Renal cortical epithelial cell (primary cell): Measurements from ENCODE around the gene RIOK1. TPM values are rescaled to one million over a fixed set of nuclear protein-coding genes. Genes with fewer than 3 reads are reported as not detected.
"Not testable (repeated sequence)": the region's sequence is repeated elsewhere in the genome, so short reads cannot be mapped to it uniquely, and the experiment has no call there.

ENCODE experiments used
- DNase-seq: peaks from one replicate; pipeline ENCODE4 v3.0.0-alpha.2; 2011; ENCODE audit warnings: low read depth
- total RNA-seq: library from RNA; depleted of rRNA; stranded (reverse); fragments of >200 nt; gene quantifications from 2 replicates; pipeline ENCODE4 v1.2.3, GENCODE V29; 2014

The RIOK1 gene
- total RNA-seq: 10.4 and 16.9 TPM in 2 replicates

GRCh38 chr6:7389451-7390225, at the start of gene RIOK1, which contains the start of gene CAGE1:
Gene RIOK1 (plus strand): TSS chr6:7389808. CDS start chr6:7390003, 195 bp downstream.
Gene CAGE1 (minus strand): TSS chr6:7389742. CDS start chr6:7387173, 2,569 bp downstream.
- DNase-seq: peak; percentile 87

- no peak for DNase-seq
Observed at GRCh38 chr6:7341271-7341670, 48.3 kb upstream of the RIOK1 start.

DNA sequence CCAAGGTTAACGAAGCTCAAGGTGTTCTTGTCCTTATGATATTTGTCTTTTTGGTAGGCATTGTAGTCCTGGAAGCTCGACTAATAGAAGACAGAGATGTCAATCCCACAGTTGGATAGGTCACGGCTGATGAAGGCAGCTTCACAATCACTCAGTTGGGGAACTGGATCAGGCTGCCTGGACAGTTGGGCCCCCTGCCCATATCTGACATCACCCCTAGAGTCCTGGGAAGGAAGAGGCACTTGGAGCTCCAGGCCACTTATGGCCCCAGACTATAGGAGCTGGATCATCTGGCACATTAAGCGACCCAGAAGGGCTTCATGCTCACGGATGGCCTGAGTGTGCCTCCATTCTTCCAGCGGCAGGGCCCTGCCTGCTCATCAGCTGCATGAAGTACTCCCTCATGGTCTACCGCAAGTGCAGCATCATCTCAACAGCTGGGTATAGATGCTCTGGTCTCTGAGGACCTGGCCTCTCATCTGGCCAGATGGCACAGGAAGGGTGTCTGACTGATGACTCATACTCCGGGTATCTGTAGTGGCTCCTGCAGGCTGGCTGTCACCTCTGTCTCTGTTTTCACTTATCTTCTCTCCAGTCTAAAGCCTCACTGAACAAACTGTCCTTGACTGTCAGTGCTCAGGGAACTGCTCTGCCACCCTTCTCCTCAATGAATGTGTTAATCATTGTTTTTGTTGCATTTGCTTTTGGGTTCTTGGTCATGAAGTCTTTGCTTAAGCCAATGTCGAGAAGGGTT, 47.4 kb upstream of the RIOK1 start:
- DNase-seq: peak; percentile 2

GRCh38 chr6:7343546-7344475, 45.8 kb upstream of the RIOK1 start:
- no peak for DNase-seq

DNA sequence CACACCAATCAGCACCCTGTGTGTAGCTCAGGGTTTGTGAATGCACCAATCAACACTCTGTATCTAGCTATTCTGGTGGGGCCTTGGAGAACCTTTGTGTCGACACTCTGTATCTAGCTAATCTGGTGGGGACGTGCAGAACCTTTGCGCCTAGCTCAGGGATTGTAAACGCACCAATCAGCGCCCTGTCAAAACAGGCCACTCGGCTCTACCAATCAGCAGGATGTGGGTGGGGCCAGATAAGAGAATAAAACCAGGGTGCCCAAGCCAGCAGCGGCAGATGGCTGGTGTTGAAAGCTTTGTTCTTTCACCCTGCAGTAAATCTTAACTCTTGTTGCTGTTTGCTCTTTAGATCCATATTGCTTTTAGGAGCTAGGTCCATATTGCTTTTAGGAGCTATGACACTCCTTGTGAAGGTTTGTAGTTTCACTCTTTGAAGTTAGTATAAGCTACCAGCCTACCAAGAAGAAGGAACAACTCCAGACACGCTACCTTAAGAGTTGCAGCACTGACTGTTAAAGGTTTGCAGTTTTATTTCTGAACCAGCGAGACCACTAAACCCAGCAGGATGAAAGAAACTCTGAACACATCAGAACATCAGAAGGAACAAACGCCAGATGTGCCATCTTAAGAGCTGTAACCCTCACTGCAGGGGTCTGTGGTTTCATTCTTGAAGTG, 44.7 kb upstream of the RIOK1 start:
- DNase-seq: not testable (repeated sequence)

DNA sequence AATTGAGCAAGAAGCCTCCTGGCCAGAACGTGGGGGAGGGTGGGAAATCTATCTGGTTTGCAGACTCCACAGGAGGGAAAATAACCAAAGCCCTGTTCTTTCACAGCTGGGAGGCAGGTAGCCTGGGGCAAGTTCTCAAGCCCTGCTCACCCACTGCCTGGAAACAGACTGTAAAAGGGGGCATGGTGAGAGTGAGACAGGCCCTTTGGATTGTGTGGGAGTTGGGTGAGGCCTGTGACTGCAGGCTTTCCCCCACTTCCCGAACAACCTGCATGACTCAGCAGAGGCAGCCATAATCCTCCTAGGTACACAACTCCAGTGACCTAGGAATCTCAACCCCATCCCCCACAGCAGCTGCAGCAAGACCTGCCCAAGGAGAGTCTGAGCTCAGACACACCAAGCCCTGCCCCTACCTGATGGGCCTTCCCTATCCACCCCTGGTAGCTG, 42.0 kb upstream of the RIOK1 start:
- peak; percentile 90 for DNase-seq

DNA sequence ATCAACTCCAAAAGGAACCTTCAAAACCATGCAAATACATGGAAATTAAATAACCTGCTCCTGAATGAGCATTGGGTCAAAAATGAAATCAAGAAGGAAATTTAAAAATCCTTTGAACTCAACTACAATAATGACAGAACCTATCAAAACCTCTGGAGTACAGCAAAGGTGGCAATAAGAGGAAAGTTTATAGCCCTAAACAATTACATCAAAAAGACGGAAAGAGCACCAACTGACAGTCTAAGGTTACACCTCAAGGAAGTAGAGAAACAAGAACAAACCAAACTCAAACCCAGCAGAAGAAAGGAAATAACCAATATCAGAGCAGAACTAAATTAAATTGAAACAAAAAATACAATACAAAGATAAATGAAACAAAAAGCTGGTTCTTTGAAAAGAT, 39.0 kb upstream of the RIOK1 start:
- not testable (repeated sequence) for DNase-seq

- DNase-seq: not testable (repeated sequence)
Observed at GRCh38 chr6:7351916-7352315, 37.7 kb upstream of the RIOK1 start.

- DNase-seq: no peak
Observed at GRCh38 chr6:7367408-7367807, 22.2 kb upstream of the RIOK1 start.

DNA sequence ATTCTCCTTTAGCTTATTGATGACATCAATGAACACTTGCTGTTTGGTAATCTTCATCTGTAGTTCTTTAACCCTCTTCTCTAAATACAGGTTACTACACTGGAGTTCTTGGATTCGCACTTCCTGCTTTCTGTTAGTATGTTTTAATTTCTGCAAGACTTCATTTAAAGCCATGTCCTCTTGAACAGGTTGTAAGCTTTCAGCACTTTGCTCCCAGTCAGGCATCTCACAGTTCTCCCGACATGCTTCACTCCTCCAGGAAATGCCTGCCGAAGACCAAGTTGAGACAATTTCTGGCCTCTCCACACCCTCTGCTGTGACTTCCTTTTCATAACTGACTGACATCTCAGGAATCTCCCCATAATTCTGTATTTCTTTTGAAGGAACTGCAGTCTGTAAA, 15.9 kb upstream of the RIOK1 start:
- no peak for DNase-seq

DNA sequence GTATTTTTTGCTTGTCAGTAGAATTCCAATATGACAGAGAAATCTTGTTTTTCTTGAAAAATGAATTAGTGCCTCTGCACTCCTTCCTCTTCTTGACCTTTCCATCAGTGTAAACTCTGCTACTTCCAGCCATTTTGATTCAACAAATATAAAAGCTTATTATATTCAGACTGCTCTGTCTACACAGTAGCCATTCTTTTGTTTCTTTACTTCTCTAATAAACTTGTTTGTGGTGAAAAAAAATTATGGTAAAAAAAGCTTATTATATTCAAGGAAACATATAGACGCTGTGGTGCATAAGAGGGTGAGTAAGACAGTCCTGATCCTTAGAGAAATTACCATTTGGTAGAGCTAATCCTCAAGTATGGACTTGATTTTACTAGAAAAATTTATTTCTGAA, 11.6 kb upstream of the RIOK1 start:
- DNase-seq: no peak

- no peak for DNase-seq
Observed at GRCh38 chr6:7378740-7379139, 10.9 kb upstream of the RIOK1 start.

- DNase-seq: no peak
Observed at GRCh38 chr6:7381092-7381491, 8.5 kb upstream of the RIOK1 start.

GRCh38 chr6:7389162-7389450, 502 bp upstream of the RIOK1 start:
- DNase-seq: peak; percentile 68

GRCh38 chr6:7390226-7390878, 744 bp downstream of the RIOK1 start:
- DNase-seq: no peak

DNA sequence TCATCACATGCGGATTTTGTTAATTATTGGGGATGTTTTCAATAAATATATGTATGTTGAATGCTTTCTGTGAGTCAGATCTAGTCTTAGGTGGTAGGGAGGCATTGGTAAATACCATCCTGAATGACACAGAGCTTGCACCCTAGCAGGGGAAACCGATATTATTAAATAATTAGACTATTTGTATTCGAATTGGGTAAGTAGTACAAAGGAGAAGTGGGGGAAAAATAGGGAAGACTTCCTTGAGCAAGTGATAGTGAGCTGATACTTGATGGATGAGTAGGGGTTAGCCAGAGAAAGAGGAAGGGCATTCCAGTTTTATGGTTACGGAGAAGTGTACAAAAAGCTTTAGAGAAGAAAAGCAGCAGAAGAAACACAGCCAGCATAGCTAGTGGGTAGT, 1.5 kb downstream of the RIOK1 start:
- no peak for DNase-seq

GRCh38 chr6:7392402-7392801, 2.8 kb downstream of the RIOK1 start:
- no peak for DNase-seq

DNA sequence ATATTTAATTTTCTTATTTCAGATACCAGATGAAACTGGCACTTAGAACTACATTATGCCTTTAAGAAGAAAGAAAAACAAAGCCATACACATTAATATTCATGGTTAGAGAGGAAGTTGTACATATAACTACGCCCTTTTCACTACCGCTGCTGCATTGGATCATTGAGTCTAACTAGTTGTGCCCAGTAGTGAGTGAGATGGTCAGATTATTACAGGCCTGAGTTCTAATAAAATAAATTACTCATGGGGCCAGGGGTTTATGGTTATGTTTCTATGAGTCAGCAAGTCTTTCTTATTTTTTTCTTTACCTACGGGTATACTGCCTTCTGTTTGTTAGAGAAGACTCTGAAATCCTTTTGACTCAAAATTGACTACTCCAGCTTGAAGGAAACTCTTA, 11.5 kb downstream of the RIOK1 start:
- peak; percentile 82 for DNase-seq

DNA sequence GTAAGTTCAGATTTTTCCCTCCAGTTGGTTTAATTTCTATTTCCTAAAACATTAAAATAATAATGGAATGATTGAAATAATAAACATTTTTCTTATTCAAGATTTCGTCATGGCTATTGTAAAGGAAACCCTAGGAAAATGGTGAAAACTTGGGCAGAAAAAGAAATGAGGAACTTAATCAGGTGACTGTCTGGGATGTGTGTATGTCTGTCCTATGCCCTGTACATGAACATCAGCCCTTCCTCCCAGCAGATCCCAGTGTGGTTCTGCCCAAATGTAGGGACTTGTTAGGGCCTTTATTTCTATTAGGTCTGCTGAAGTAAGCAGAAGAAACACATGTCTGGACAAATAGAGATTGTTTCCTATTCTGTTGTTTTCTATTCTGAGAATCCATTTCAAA, 13.1 kb downstream of the RIOK1 start:
- no peak for DNase-seq

- DNase-seq: no peak
Observed at GRCh38 chr6:7404546-7404945, 14.9 kb downstream of the RIOK1 start.

GRCh38 chr6:7406743-7407142, 17.1 kb downstream of the RIOK1 start:
- DNase-seq: no peak
